CD4-positive, alpha-beta T cell treated with Interleukin-12 subunit alpha and Interleukin-12 subunit beta, for 1 hour (primary cell): ENCODE results near the gene LOXL1.

Source experiments
- DNase-seq: peaks from one replicate; pipeline ENCODE4 v3.0.0-alpha.2; 2020

Gene LOXL1

GRCh38 chr15:73926219-73927002 is at the start of gene LOXL1:
LOXL1 (plus strand) TSS chr15:73926462; CDS start chr15:73926784, 322 bp downstream.
- no peak for DNase-seq

- no peak for DNase-seq
Observed at GRCh38 chr15:73879426-73879825, 46.8 kb upstream of the LOXL1 start.

- no peak for DNase-seq
Observed at GRCh38 chr15:73881579-73882320, 44.5 kb upstream of the LOXL1 start.

- no peak for DNase-seq
Observed at GRCh38 chr15:73882761-73883419, 43.4 kb upstream of the LOXL1 start.

GRCh38 chr15:73884159-73884558 is 42.1 kb upstream of the LOXL1 start:
- DNase-seq, result no peak

- DNase-seq, result no peak
Observed at GRCh38 chr15:73885954-73886700, 40.1 kb upstream of the LOXL1 start.

GRCh38 chr15:73886717-73887345 is 39.4 kb upstream of the LOXL1 start:
- no peak for DNase-seq

GRCh38 chr15:73887481-73887880 is 38.8 kb upstream of the LOXL1 start:
- DNase-seq, result no peak

- DNase-seq, result no peak
Observed at GRCh38 chr15:73888224-73889041, 37.8 kb upstream of the LOXL1 start.

- DNase-seq, result no peak
Observed at GRCh38 chr15:73889053-73889761, 37.1 kb upstream of the LOXL1 start.

- DNase-seq, result no peak
Observed at GRCh38 chr15:73889762-73890124, 36.5 kb upstream of the LOXL1 start.

- no peak for DNase-seq
Observed at GRCh38 chr15:73891328-73892315, 34.6 kb upstream of the LOXL1 start.

- DNase-seq, result no peak
Observed at GRCh38 chr15:73892446-73893226, 33.6 kb upstream of the LOXL1 start.

- no peak for DNase-seq
Observed at GRCh38 chr15:73894133-73894814, 32.0 kb upstream of the LOXL1 start.

- DNase-seq, result peak; percentile 65
Observed at GRCh38 chr15:73897441-73898261, 28.6 kb upstream of the LOXL1 start.

- DNase-seq, result no peak
Observed at GRCh38 chr15:73899197-73900094, 26.8 kb upstream of the LOXL1 start.
